IMR-90 (cell line): ENCODE data around the gene ENAH. TPM values are rescaled to one million over a fixed set of nuclear protein-coding genes. Genes with fewer than 3 reads are reported as not detected.

Experiments used
- ATAC-seq: fragments of 200-7000 bp; cut with Tn5 transposase; 2 replicates; pipeline ENCODE4 v1.9.1; 2020; ENCODE audit warnings: low read depth, mild to moderate bottlenecking, moderate library complexity
- BruUV-seq: library from RNA; stranded (reverse); fragments of 400-500 nt; replicated peaks from 2 replicates; lab custom pipeline; 2021; lab: Mats Ljungman, UMichigan
- CTCF ChIA-PET: fragments of 300-600 bp; formaldehyde crosslinking; extraction: SDS; loops from one replicate; lab custom pipeline; 2021; ENCODE audit warnings: antibody characterized with exemption; lab: Yijun Ruan, JAX
- POLR2A ChIA-PET: fragments of 300-600 bp; sonication (Branson Sonifier 250); formaldehyde crosslinking; loops from one replicate; lab custom pipeline; 2022; ENCODE audit warnings: antibody characterized with exemption; ENCODE audit not compliant: unreplicated experiment; lab: Charles Lee
- DNase-seq: peaks from one replicate; pipeline ENCODE4 v3.0.0; 2013
- H2AFZ ChIP-seq: replicated peaks from 2 replicates; pipeline ENCODE3; 2013; ENCODE audit warnings: low read length, mild to moderate bottlenecking; ENCODE audit not compliant: poor library complexity
- H2AK5ac ChIP-seq: 2 replicates; pipeline ENCODE4 v1.6.1; 2013; ENCODE audit warnings: low read depth, low read length, inconsistent platforms
- H2AK9ac ChIP-seq: replicated peaks from 2 replicates; pipeline ENCODE3; 2013; ENCODE audit warnings: mild to moderate bottlenecking, low read depth, low read length, moderate library complexity; ENCODE audit not compliant: poor library complexity
- H2BK120ac ChIP-seq: 2 replicates; pipeline ENCODE4 v1.6.1; 2013; ENCODE audit warnings: low read depth, low read length, inconsistent platforms
- H2BK15ac ChIP-seq: 3 replicates; pipeline ENCODE4 v1.6.1; 2013; ENCODE audit warnings: low read depth, low read length, inconsistent platforms
- H2BK20ac ChIP-seq: 2 replicates; pipeline ENCODE4 v1.6.1; 2013; ENCODE audit warnings: low read depth, mild to moderate bottlenecking, inconsistent platforms, low read length, moderate library complexity
- H2BK5ac ChIP-seq: 2 replicates; pipeline ENCODE4 v1.6.1; 2013; ENCODE audit warnings: mild to moderate bottlenecking, low read depth, low read length, inconsistent platforms; ENCODE audit not compliant: poor library complexity, severe bottlenecking
- H3K14ac ChIP-seq: replicated peaks from 2 replicates; pipeline ENCODE4 v1.6.1; 2013; ENCODE audit warnings: low read depth, low read length, inconsistent platforms
- H3K18ac ChIP-seq: 2 replicates; pipeline ENCODE4 v1.6.1; 2013; ENCODE audit warnings: low read depth, low read length, control low read depth
- H3K23ac ChIP-seq: 2 replicates; pipeline ENCODE4 v1.6.1; 2013; ENCODE audit warnings: low read depth, low read length, inconsistent platforms
- H3K27ac ChIP-seq: 2 replicates; pipeline ENCODE4 v1.5.1; 2013; ENCODE audit warnings: mild to moderate bottlenecking, control low read depth, low read length; ENCODE audit not compliant: insufficient read depth
- H3K27me3 ChIP-seq: 2 replicates; pipeline ENCODE4 v1.6.1; 2013; ENCODE audit warnings: low read length; ENCODE audit not compliant: control insufficient read depth, insufficient read depth
- H3K36me3 ChIP-seq: 2 replicates; pipeline ENCODE4 v1.6.1; 2013; ENCODE audit warnings: low read length, mixed read lengths; ENCODE audit not compliant: control insufficient read depth, insufficient read depth
- H3K4ac ChIP-seq: 2 replicates; pipeline ENCODE4 v1.6.1; 2013; ENCODE audit warnings: low read depth, low read length, inconsistent platforms
- H3K4me1 ChIP-seq: 2 replicates; pipeline ENCODE4 v1.6.1; 2013; ENCODE audit warnings: low read length, mixed read lengths; ENCODE audit not compliant: control insufficient read depth, insufficient read depth
- H3K4me2 ChIP-seq: 2 replicates; pipeline ENCODE4 v1.6.1; 2013; ENCODE audit warnings: low read depth, mild to moderate bottlenecking, control low read depth, low read length, moderate library complexity
- H3K4me3 ChIP-seq: 2 replicates; pipeline ENCODE4 v1.5.1; 2013; ENCODE audit warnings: low read depth, mild to moderate bottlenecking, control low read depth, low read length, moderate library complexity; ENCODE audit not compliant: insufficient read depth
- H3K56ac ChIP-seq: 2 replicates; pipeline ENCODE4 v1.6.1; 2013; ENCODE audit warnings: low read length, inconsistent platforms; ENCODE audit not compliant: insufficient read depth; ENCODE audit errors: extremely low read depth
- H3K79me1 ChIP-seq, 2 experiments: 2 replicates each; pipeline ENCODE4 v1.6.1; 2013; ENCODE audit warnings: low read length in 2 of 2, inconsistent platforms in 1 of 2, low read depth in 1 of 2
- H3K9ac ChIP-seq: 2 replicates; pipeline ENCODE4 v1.6.1; 2013; ENCODE audit warnings: low read depth, low read length, control low read depth
- H3K9me1 ChIP-seq: 2 replicates; pipeline ENCODE4 v1.6.1; 2013; ENCODE audit warnings: low read length, inconsistent platforms; ENCODE audit not compliant: insufficient read depth
- H3K9me3 ChIP-seq: 2 replicates; pipeline ENCODE4 v1.6.1; 2013; ENCODE audit warnings: low read length; ENCODE audit not compliant: control insufficient read depth, insufficient read depth
- H4K20me1 ChIP-seq: 2 replicates; pipeline ENCODE4 v1.6.1; 2013; ENCODE audit warnings: low read length, inconsistent platforms; ENCODE audit not compliant: insufficient read depth
- H4K5ac ChIP-seq: 2 replicates; pipeline ENCODE4 v1.6.1; 2013; ENCODE audit warnings: mild to moderate bottlenecking, low read depth, low read length, control low read depth
- H4K8ac ChIP-seq, 2 experiments: 2 replicates each; pipeline ENCODE4 v1.6.1; 2013; ENCODE audit warnings: low read depth in 2 of 2, low read length in 2 of 2, control low read depth in 1 of 2, inconsistent platforms in 1 of 2
- H4K91ac ChIP-seq: 2 replicates; pipeline ENCODE4 v1.6.1; 2013; ENCODE audit warnings: low read depth, low read length, inconsistent platforms; ENCODE audit not compliant: insufficient read depth
- CHD1 ChIP-seq: IDR thresholded peaks from 2 replicates; pipeline ENCODE4 v1.6.1; 2012; ENCODE audit warnings: low read depth, low read length, improper control_type of control experiment
- FOS ChIP-seq: fragments of 150-350 bp; IDR thresholded peaks from 2 replicates; pipeline ENCODE4 v1.6.1; 2016; ENCODE audit warnings: low read depth, low read length
- MXI1 ChIP-seq: IDR thresholded peaks from 2 replicates; pipeline ENCODE4 v1.6.1; 2012; ENCODE audit warnings: low read depth, mild to moderate bottlenecking, low read length, moderate library complexity, borderline replicate concordance
- NFE2L2 ChIP-seq: fragments of 150-350 bp; IDR thresholded peaks from 2 replicates; pipeline ENCODE4 v1.6.1; 2016; ENCODE audit warnings: low read depth, mild to moderate bottlenecking, low read length
- SMC3 ChIP-seq: fragments of 150-350 bp; IDR thresholded peaks from 2 replicates; pipeline ENCODE4 v1.6.1; 2016; ENCODE audit warnings: low read depth, mild to moderate bottlenecking, antibody characterized with exemption, low read length, moderate library complexity
- WGBS, 2 experiments: methylation state at CpG; one replicate each; pipeline versions ENCODE4 v1.1.5 to v1.1.7; 2013; ENCODE audit warnings: missing lambda C conversion rate in 2 of 2; ENCODE audit not compliant: insufficient read length in 1 of 2; ENCODE audit errors: extremely low coverage in 2 of 2; 5-methylcytosine and 5-hydroxymethylcytosine counted together
- dilution Hi-C: fragments of 300-500 bp; cut with HindIII; formaldehyde crosslinking; loops from one replicate; pipeline ENCODE4 v1.14.3; 2018; ENCODE audit warnings: low sequenced_read_pairs; ENCODE audit not compliant: unreplicated experiment
- in situ Hi-C: fragments of 300-500 bp; cut with MboI; formaldehyde crosslinking; loops from 3 replicates; pipeline ENCODE4 v1.14.3; 2019; ENCODE audit warnings: low sequenced_read_pairs, inconsistent platforms, mixed read lengths
- intact Hi-C: fragments of 100-400 bp; cut with micrococcal nuclease; formaldehyde crosslinking; loops from 2 replicates; pipeline ENCODE4 v1.10.0; 2022
- polyA plus RNA-seq, 3 experiments: library from polyadenylated mRNA; depleted of rRNA; stranded (reverse); fragments of >200 nt; gene quantifications; 2 replicates each; pipeline ENCODE4 v1.2.3, GENCODE V29; 2012; ENCODE audit warnings: low replicate concordance in 1 of 3
- total RNA-seq: library from RNA; depleted of rRNA; stranded (reverse); fragments of >200 nt; gene quantifications from 2 replicates; pipeline ENCODE4 v1.2.3, GENCODE V29; 2012
- TF ChIP-seq, protein P1 (sequence below): fragments of 150-350 bp; IDR thresholded peaks from 2 replicates; pipeline ENCODE4 v1.6.1; 2016; ENCODE audit warnings: low read depth, mild to moderate bottlenecking, low read length, moderate library complexity, borderline replicate concordance
- TF ChIP-seq, protein P2 (sequence below): conservative IDR thresholded peaks from 2 replicates; pipeline ENCODE4 v1.5.1; 2012; ENCODE audit warnings: mild to moderate bottlenecking, low read depth, low read length, improper control_type of control experiment
- TF ChIP-seq, protein P3 (sequence below): fragments of 150-350 bp; IDR thresholded peaks from 2 replicates; pipeline ENCODE4 v1.6.1; 2017; ENCODE audit warnings: mild to moderate bottlenecking, antibody characterized with exemption, low read length, low read depth

The ENAH gene
- total and polyA plus RNA-seq, 2 of the 4 experiments (the other 2 are of a cell fraction): 61.3 to 86.9 TPM

DNA sequence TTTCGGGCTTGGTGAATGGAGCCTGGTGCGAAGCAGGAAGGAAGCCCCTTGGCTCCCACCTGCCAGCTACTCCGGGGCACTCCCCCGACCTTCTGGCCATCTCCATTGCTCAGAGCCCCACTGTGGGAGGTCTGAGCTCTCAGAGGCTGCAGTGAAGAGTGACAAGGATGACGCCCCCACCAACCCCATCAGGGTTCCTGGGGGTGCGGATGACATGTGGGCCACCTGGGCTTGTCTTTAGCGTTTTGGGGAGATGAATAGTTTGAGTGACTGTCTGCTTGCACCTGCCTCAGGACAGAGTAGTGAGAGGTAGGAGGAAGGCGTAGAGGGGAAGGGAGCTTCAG, 181.8 kb downstream of the ENAH start:
- no peak overlapping the region for H2AK5ac ChIP-seq
- peaks cover 2% of the 10 kb centered on the region; the same call in 1 of the 2 replicates for H3K27me3 ChIP-seq
- H3K79me1 ChIP-seq: no peaks in the 10 kb centered on the region; a peak in 1 of 4 replicates
- no peak overlapping the region for H2BK120ac ChIP-seq
- no peak overlapping the region for H4K8ac ChIP-seq
- ChIA-PET CTCF (no interaction called here), POLR2A (no interaction called here)
- ATAC-seq (no peak), DNase-seq (no peak)
- no TSS peak for BruUV-seq
- H2AK9ac ChIP-seq: no peak overlapping the region
- no peak overlapping the region for H2BK20ac ChIP-seq
- no peak overlapping the region for H2BK15ac ChIP-seq
- H3K14ac ChIP-seq: no peak overlapping the region
- intact Hi-C loops (no loop called here), in situ Hi-C loops (loop anchor here (5.0 to 10.0 kb wide), 2 partner anchors 374 to 441 kb away; no protein-coding TSS in a partner anchor), dilution Hi-C loops (loop anchor here (25.0 kb wide), 1 partner anchor 516 kb away; the partner anchor contains the start of gene SDE2)
- no CpG with 5 or more reads among the region's 8 CpGs for WGBS, 2 experiments
- no peak overlapping the region for H3K4me2 ChIP-seq
- no peak overlapping the region for H2BK5ac ChIP-seq
- H4K20me1 ChIP-seq: no peaks in the 10 kb centered on the region
- H4K5ac ChIP-seq: no peak overlapping the region
- peaks cover under 1% of the 10 kb centered on the region; the same call in 1 of the 2 replicates for H3K9me1 ChIP-seq
- H3K36me3 ChIP-seq: no peaks in the 10 kb centered on the region
- no peak overlapping the region for H2AFZ ChIP-seq
- no peak overlapping the region for H3K4ac ChIP-seq
- H3K18ac ChIP-seq: no peak overlapping the region
- no peak overlapping the region for H3K4me3 ChIP-seq
- TF ChIP-seq, protein P1, sequence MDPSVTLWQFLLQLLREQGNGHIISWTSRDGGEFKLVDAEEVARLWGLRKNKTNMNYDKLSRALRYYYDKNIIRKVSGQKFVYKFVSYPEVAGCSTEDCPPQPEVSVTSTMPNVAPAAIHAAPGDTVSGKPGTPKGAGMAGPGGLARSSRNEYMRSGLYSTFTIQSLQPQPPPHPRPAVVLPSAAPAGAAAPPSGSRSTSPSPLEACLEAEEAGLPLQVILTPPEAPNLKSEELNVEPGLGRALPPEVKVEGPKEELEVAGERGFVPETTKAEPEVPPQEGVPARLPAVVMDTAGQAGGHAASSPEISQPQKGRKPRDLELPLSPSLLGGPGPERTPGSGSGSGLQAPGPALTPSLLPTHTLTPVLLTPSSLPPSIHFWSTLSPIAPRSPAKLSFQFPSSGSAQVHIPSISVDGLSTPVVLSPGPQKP: no peak
- TF ChIP-seq, protein P2, sequence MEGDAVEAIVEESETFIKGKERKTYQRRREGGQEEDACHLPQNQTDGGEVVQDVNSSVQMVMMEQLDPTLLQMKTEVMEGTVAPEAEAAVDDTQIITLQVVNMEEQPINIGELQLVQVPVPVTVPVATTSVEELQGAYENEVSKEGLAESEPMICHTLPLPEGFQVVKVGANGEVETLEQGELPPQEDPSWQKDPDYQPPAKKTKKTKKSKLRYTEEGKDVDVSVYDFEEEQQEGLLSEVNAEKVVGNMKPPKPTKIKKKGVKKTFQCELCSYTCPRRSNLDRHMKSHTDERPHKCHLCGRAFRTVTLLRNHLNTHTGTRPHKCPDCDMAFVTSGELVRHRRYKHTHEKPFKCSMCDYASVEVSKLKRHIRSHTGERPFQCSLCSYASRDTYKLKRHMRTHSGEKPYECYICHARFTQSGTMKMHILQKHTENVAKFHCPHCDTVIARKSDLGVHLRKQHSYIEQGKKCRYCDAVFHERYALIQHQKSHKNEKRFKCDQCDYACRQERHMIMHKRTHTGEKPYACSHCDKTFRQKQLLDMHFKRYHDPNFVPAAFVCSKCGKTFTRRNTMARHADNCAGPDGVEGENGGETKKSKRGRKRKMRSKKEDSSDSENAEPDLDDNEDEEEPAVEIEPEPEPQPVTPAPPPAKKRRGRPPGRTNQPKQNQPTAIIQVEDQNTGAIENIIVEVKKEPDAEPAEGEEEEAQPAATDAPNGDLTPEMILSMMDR: no peak
- TF ChIP-seq MXI1 (no peak), FOS (no peak), NFE2L2 (no peak), SMC3 (no peak), CHD1 (no peak)
- TF ChIP-seq, protein P3, sequence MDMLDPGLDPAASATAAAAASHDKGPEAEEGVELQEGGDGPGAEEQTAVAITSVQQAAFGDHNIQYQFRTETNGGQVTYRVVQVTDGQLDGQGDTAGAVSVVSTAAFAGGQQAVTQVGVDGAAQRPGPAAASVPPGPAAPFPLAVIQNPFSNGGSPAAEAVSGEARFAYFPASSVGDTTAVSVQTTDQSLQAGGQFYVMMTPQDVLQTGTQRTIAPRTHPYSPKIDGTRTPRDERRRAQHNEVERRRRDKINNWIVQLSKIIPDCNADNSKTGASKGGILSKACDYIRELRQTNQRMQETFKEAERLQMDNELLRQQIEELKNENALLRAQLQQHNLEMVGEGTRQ: no peak
- H3K23ac ChIP-seq: no peak overlapping the region
- H3K27ac ChIP-seq: no peak overlapping the region
- peaks cover 2% of the 10 kb centered on the region for H3K4me1 ChIP-seq
- no peak overlapping the region for H3K9ac ChIP-seq
- no peak overlapping the region for H3K56ac ChIP-seq
- no peak overlapping the region for H4K91ac ChIP-seq
- H3K9me3 ChIP-seq: no peaks in the 10 kb centered on the region
